SKM-1 treated with dmso at 0.1 percent for 144 hours (cell line): Measurements from ENCODE around the gene LMX1B.
"Not testable (repeated sequence)": the region's sequence is repeated elsewhere in the genome, so short reads cannot be mapped to it uniquely, and the experiment has no call there.

Experiments
- DNase-seq: peaks from one replicate; lab custom pipeline; 2025; ENCODE audit not compliant: unreplicated experiment; lab: John Stamatoyannopoulos, UW

LMX1B gene

GRCh38 chr9:126613651-126614050, at the start of gene LMX1B:
Gene LMX1B, plus strand, starts transcription at chr9:126613928. Its CDS starts 522 bp downstream, at chr9:126614450.
- DNase-seq, result no peak

GRCh38 chr9:126564128-126564527, 49.6 kb upstream of the LMX1B start:
- DNase-seq, result no peak

- DNase-seq, result no peak
Measured at GRCh38 chr9:126564716-126565115, 49.0 kb upstream of the LMX1B start.

GRCh38 chr9:126565336-126566128, 48.2 kb upstream of the LMX1B start:
- no peak for DNase-seq

- no peak for DNase-seq
Measured at GRCh38 chr9:126569036-126569435, 44.7 kb upstream of the LMX1B start.

- no peak for DNase-seq
Measured at GRCh38 chr9:126578029-126578428, 35.7 kb upstream of the LMX1B start.

- DNase-seq, result not testable (repeated sequence)
Measured at GRCh38 chr9:126580319-126580718, 33.4 kb upstream of the LMX1B start.

- DNase-seq, result no peak
Measured at GRCh38 chr9:126581893-126582292, 31.8 kb upstream of the LMX1B start.

- DNase-seq, result no peak
Measured at GRCh38 chr9:126582427-126582826, 31.3 kb upstream of the LMX1B start.

GRCh38 chr9:126583144-126583760, 30.5 kb upstream of the LMX1B start:
- no peak for DNase-seq

GRCh38 chr9:126584611-126585010, 29.1 kb upstream of the LMX1B start:
- no peak for DNase-seq

GRCh38 chr9:126586236-126586635, 27.5 kb upstream of the LMX1B start:
- DNase-seq, result no peak

GRCh38 chr9:126587187-126588185, 26.2 kb upstream of the LMX1B start:
- no peak for DNase-seq

- no peak for DNase-seq
Measured at GRCh38 chr9:126588491-126589168, 25.1 kb upstream of the LMX1B start.

GRCh38 chr9:126589349-126589748, 24.4 kb upstream of the LMX1B start:
- no peak for DNase-seq

- no peak for DNase-seq
Measured at GRCh38 chr9:126591083-126591482, 22.6 kb upstream of the LMX1B start.

GRCh38 chr9:126591922-126592321, 21.8 kb upstream of the LMX1B start:
- no peak for DNase-seq

- no peak for DNase-seq
Measured at GRCh38 chr9:126592461-126592860, 21.3 kb upstream of the LMX1B start.

GRCh38 chr9:126595982-126596381, 17.7 kb upstream of the LMX1B start:
- DNase-seq, result no peak

- no peak for DNase-seq
Measured at GRCh38 chr9:126599047-126599650, 14.6 kb upstream of the LMX1B start.
